OCI-LY7 (cell line): ENCODE measurements around the gene TTI1. TPM values are rescaled to one million over a fixed set of nuclear protein-coding genes. Genes with fewer than 3 reads are reported as not detected.

Source experiments
- BruUV-seq: library from RNA; stranded (reverse); fragments of 400-500 nt; replicated peaks from 2 replicates; lab custom pipeline; 2021; lab: Mats Ljungman, UMichigan
- CTCF ChIA-PET: fragments of 300-600 bp; sonication (Branson Sonifier 250); formaldehyde crosslinking; loops from one replicate; lab custom pipeline; 2022; ENCODE audit warnings: antibody characterized with exemption; ENCODE audit not compliant: unreplicated experiment; lab: Charles Lee
- POLR2A ChIA-PET: fragments of 300-600 bp; sonication (Branson Sonifier 250); formaldehyde crosslinking; loops from one replicate; lab custom pipeline; 2022; ENCODE audit warnings: antibody characterized with exemption; lab: Charles Lee
- DNase-seq: peaks from one replicate; pipeline ENCODE4 v3.0.0-alpha.2; 2015; ENCODE audit warnings: low spot score
- H2AFZ ChIP-seq: fragments of 200-600 bp; sonication (generic), shearing (Covaris generic); 2 replicates; pipeline ENCODE4 v1.6.1; 2014; ENCODE audit warnings: mild to moderate bottlenecking, antibody characterized with exemption, low read length, moderate library complexity
- H3K27ac ChIP-seq: fragments of 200-600 bp; sonication (generic); 2 replicates; pipeline ENCODE4 v1.5.1; 2014; ENCODE audit warnings: mixed run types, low read depth, mild to moderate bottlenecking, moderate library complexity, low read length, inconsistent platforms; ENCODE audit not compliant: poor library complexity, severe bottlenecking
- H3K36me3 ChIP-seq: fragments of 200-600 bp; sonication (generic); 2 replicates; pipeline ENCODE4 v1.6.1; 2014; ENCODE audit warnings: mild to moderate bottlenecking, antibody characterized with exemption, low read length, moderate library complexity, mixed read lengths; ENCODE audit not compliant: insufficient read depth
- H3K4me1 ChIP-seq: fragments of 200-600 bp; sonication (generic); 2 replicates; pipeline ENCODE4 v1.5.1; 2014; ENCODE audit warnings: mild to moderate bottlenecking, low read length; ENCODE audit not compliant: insufficient read depth, poor library complexity, severe bottlenecking
- H3K4me2 ChIP-seq: fragments of 200-600 bp; sonication (generic); 2 replicates; pipeline ENCODE4 v1.6.1; 2014; ENCODE audit warnings: mild to moderate bottlenecking, low read length
- H3K4me3 ChIP-seq: fragments of 200-600 bp; sonication (generic); 2 replicates; pipeline ENCODE4 v1.5.1; 2014; ENCODE audit warnings: mild to moderate bottlenecking, low read depth, low read length; ENCODE audit not compliant: poor library complexity, severe bottlenecking
- H3K79me2 ChIP-seq: fragments of 200-600 bp; sonication (generic); 2 replicates; pipeline ENCODE4 v1.6.1; 2016; ENCODE audit warnings: low read depth, mild to moderate bottlenecking, low read length, moderate library complexity, mixed read lengths; ENCODE audit not compliant: insufficient read depth
- H3K9me2 ChIP-seq: fragments of 200-600 bp; sonication (generic); 2 replicates; pipeline ENCODE4 v1.6.1; 2016; ENCODE audit warnings: mild to moderate bottlenecking, low read length, mixed read lengths; ENCODE audit not compliant: insufficient read depth
- H3K9me3 ChIP-seq: fragments of 200-600 bp; sonication (generic); 2 replicates; pipeline ENCODE4 v1.6.1; 2014; ENCODE audit warnings: mild to moderate bottlenecking, mixed run types, low read length, mixed read lengths
- H4K20me1 ChIP-seq: fragments of 200-600 bp; sonication (generic); 2 replicates; pipeline ENCODE4 v1.6.1; 2014; ENCODE audit warnings: mild to moderate bottlenecking, antibody characterized with exemption, low read length, moderate library complexity, mixed read lengths; ENCODE audit not compliant: insufficient read depth
- EZH2phosphoT487 ChIP-seq: fragments of 200-600 bp; sonication (generic); IDR thresholded peaks from 2 replicates; pipeline ENCODE4 v1.6.1; 2018; ENCODE audit warnings: low read depth, borderline replicate concordance, mild to moderate bottlenecking, mixed run types, antibody characterized with exemption, low read length, moderate library complexity, mixed read lengths
- intact Hi-C: fragments of 100-400 bp; cut with micrococcal nuclease; formaldehyde crosslinking; loops from one replicate; pipeline ENCODE4 v1.10.0; 2022; ENCODE audit not compliant: unreplicated experiment
- total RNA-seq, 2 experiments: library from RNA; depleted of rRNA in 1 of 2; stranded (reverse); fragments of >200 nt in 1 of 2; shearing (Covaris generic) in 1 of 2; gene quantifications; 2 replicates each; pipeline ENCODE4 v1.2.3, GENCODE V29; 2014 to 2022
- TF ChIP-seq, protein P1 (sequence below): fragments of 200-600 bp; sonication (generic); conservative IDR thresholded peaks from 2 replicates; pipeline ENCODE4 v1.5.1; 2014; ENCODE audit warnings: mild to moderate bottlenecking, antibody characterized with exemption, low read length, moderate library complexity, mixed read lengths

Gene TTI1
- total RNA-seq, 2 experiments from 2014 or later = 22.4 to 28.7 TPM

DNA sequence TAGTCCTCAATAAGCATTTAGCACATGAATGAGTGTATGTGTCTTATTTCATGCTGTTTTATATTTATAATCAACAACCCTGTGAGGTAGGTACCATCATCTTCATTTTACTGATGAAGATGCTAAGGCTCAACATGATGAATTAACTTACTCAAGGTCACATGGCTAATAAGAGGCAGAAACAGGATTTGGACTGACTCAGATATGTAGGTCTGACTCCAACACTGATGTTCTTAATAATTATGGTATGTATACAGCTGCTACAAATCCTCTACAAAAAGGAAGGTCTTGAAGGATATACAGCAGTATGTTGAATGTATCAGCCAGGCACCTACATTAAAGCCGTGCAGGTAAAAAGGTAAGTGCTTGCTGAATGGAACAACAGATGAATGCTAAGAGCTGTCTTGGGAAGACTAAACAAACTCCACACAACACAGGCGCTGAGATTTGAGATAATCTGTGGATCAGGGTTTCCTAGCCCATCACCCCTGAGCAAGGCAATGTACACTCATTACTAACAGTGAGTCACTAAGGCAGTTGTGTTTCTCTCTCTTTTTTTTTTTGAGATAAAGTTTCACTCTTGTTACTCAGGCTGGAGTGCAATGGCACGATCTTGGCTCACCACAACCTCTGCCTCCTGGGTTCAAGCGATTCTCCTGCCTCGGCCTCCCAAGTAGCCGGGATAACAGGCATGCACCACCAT lies 31.9 kb downstream of the TTI1 start:
- Histone ChIP-seq H2AFZ (no peak overlapping the region), H3K9me2 (no peaks in the 10 kb centered on the region), H3K27ac (no peak overlapping the region), H3K36me3 (peaks cover 91% of the 10 kb centered on the region), H4K20me1 (no peaks in the 10 kb centered on the region), H3K4me1 (no peaks in the 10 kb centered on the region), H3K79me2 (no peaks in the 10 kb centered on the region), H3K4me3 (no peak overlapping the region), H3K9me3 (no peaks in the 10 kb centered on the region), H3K4me2 (no peak overlapping the region)
- no peak for DNase-seq
- POLR2A ChIA-PET = interaction anchor here (0.9 kb wide), 1 partner anchor 9 kb away, joined by 6 read pairs; no protein-coding TSS in a partner anchor
- intact Hi-C loops = no loop called here
- CTCF ChIA-PET = no interaction called here
- BruUV-seq = no TSS peak
- TF ChIP-seq EZH2phosphoT487 = no peak
- TF ChIP-seq, protein P1, sequence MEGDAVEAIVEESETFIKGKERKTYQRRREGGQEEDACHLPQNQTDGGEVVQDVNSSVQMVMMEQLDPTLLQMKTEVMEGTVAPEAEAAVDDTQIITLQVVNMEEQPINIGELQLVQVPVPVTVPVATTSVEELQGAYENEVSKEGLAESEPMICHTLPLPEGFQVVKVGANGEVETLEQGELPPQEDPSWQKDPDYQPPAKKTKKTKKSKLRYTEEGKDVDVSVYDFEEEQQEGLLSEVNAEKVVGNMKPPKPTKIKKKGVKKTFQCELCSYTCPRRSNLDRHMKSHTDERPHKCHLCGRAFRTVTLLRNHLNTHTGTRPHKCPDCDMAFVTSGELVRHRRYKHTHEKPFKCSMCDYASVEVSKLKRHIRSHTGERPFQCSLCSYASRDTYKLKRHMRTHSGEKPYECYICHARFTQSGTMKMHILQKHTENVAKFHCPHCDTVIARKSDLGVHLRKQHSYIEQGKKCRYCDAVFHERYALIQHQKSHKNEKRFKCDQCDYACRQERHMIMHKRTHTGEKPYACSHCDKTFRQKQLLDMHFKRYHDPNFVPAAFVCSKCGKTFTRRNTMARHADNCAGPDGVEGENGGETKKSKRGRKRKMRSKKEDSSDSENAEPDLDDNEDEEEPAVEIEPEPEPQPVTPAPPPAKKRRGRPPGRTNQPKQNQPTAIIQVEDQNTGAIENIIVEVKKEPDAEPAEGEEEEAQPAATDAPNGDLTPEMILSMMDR = no peak

DNA sequence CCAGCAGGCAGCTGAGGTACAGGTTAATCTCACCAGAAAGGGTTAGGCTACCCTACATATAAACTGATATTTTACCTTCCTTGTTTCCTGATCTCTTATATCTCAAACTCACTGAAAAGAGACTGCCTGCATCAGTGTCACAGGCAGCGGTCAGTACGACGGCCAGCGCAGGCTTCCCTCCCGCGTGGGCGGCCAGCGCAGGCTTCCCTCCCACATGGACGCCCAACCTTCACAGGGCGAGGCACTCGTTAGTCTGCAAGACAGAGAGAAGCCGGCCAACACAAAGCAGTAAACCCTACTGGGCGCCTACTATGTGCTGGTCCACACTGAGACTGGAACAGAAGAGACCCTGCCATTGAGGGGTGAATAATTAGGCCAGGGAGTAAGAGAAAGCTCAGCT lies 33.0 kb downstream of the TTI1 start:
- DNase-seq = no peak
- no peak overlapping the region for H2AFZ ChIP-seq
- ChIA-PET POLR2A (interaction anchor here (0.9 kb wide), 1 partner anchor 10 kb away, joined by 6 read pairs; no protein-coding TSS in a partner anchor), CTCF (no interaction called here)
- no peaks in the 10 kb centered on the region for H4K20me1 ChIP-seq
- intact Hi-C loops = no loop called here
- H3K9me2 ChIP-seq = no peaks in the 10 kb centered on the region
- no peaks in the 10 kb centered on the region for H3K9me3 ChIP-seq
- H3K27ac ChIP-seq = no peak overlapping the region
- H3K4me1 ChIP-seq = no peaks in the 10 kb centered on the region
- no peak overlapping the region for H3K4me3 ChIP-seq
- TF ChIP-seq, protein P1 = no peak
- no peak for TF ChIP-seq EZH2phosphoT487
- H3K4me2 ChIP-seq = no peak overlapping the region
- H3K79me2 ChIP-seq = no peaks in the 10 kb centered on the region
- no TSS peak for BruUV-seq
- H3K36me3 ChIP-seq = peaks cover 93% of the 10 kb centered on the region
